ENCODE results near the gene SDK1. TPM values are rescaled to one million over a fixed set of nuclear protein-coding genes. Genes with fewer than 3 reads are reported as not detected.

The SDK1 gene
- total RNA-seq, 2 donors from 2014 or later: 3.1 to 3.6 TPM

- no peaks in the 10 kb centered on the region for H3K4me1 ChIP-seq
- H3K36me3 ChIP-seq: no peaks in the 10 kb centered on the region
- no peak overlapping the region for H3K27ac ChIP-seq
- H3K27me3 ChIP-seq: no peaks in the 10 kb centered on the region
- no peaks in the 10 kb centered on the region for H3K9me3 ChIP-seq
- no peak for DNase-seq (ENCODE audit: low spot score)
- no peak for TF ChIP-seq CTCF (IDR thresholded peaks at IDR 0.05)
- H3K4me3 ChIP-seq: no peak overlapping the region
Observed at GRCh38 chr7:4009211-4010060, 708.4 kb downstream of the SDK1 start.

GRCh38 chr7:4010061-4010605 is 709.1 kb downstream of the SDK1 start:
- no peak for TF ChIP-seq CTCF (IDR thresholded peaks at IDR 0.05)
- Histone ChIP-seq H3K4me3 (no peak overlapping the region), H3K4me1 (no peaks in the 10 kb centered on the region), H3K36me3 (no peaks in the 10 kb centered on the region), H3K27me3 (no peaks in the 10 kb centered on the region), H3K27ac (no peak overlapping the region), H3K9me3 (no peaks in the 10 kb centered on the region)
- no peak for DNase-seq (ENCODE audit: low spot score)

GRCh38 chr7:4010923-4011656 is 710.0 kb downstream of the SDK1 start:
- TF ChIP-seq CTCF (IDR thresholded peaks at IDR 0.05): no peak
- Histone ChIP-seq H3K4me1 (no peaks in the 10 kb centered on the region), H3K27me3 (no peaks in the 10 kb centered on the region), H3K4me3 (no peak overlapping the region), H3K36me3 (no peaks in the 10 kb centered on the region), H3K27ac (no peak overlapping the region), H3K9me3 (no peaks in the 10 kb centered on the region)
- DNase-seq (ENCODE audit: low spot score): no peak

- no peak for TF ChIP-seq CTCF (IDR thresholded peaks at IDR 0.05)
- Histone ChIP-seq H3K9me3 (peaks cover 0 to 3% of the 10 kb centered on the region in 2 donors), H3K27me3 (no peaks in the 10 kb centered on the region), H3K4me1 (no peaks in the 10 kb centered on the region), H3K27ac (no peak overlapping the region), H3K36me3 (no peaks in the 10 kb centered on the region), H3K4me3 (no peak overlapping the region)
- no peak for DNase-seq (ENCODE audit: low spot score)
Observed at GRCh38 chr7:4013793-4014192, 712.7 kb downstream of the SDK1 start.

GRCh38 chr7:4014346-4015050 is 713.4 kb downstream of the SDK1 start:
- no peak for TF ChIP-seq CTCF (IDR thresholded peaks at IDR 0.05)
- Histone ChIP-seq H3K36me3 (no peaks in the 10 kb centered on the region), H3K27ac (no peak overlapping the region), H3K4me3 (no peak overlapping the region), H3K27me3 (no peaks in the 10 kb centered on the region), H3K4me1 (no peaks in the 10 kb centered on the region), H3K9me3 (peaks cover 0 to 10% of the 10 kb centered on the region in 2 donors)
- no peak for DNase-seq (ENCODE audit: low spot score)

Data from right atrium auricular region (tissue), 2 donors.